Measurements from ENCODE around the gene RNF39.

GRCh38 chr6:30104661-30105060 lies 29.1 kb upstream of the RNF39 start:
- TF ChIP-seq POLR2A (IDR thresholded peaks at IDR 0.05), result no peak
- no peak for TF ChIP-seq CTCF (IDR thresholded peaks at IDR 0.05 in 4 of 5, conservative IDR thresholded peaks at IDR 0.05 in 1 of 5)
